K562 (cell line): ENCODE results near the gene PLXNA3. TPM values are rescaled to one million over a fixed set of nuclear protein-coding genes. Genes with fewer than 3 reads are reported as not detected.

Source experiments
- ARID1B ChIP-seq: fragments of 450-650 bp; IDR thresholded peaks from 2 replicates; pipeline ENCODE4 v1.6.1; 2016; ENCODE audit warnings: antibody characterized with exemption, mild to moderate bottlenecking, inconsistent platforms
- ATF1 ChIP-seq, 2 experiments: fragments of 450-650 bp in 1 of 2; IDR thresholded peaks; 2 replicates each; pipeline ENCODE4 v1.6.1; 2016; ENCODE audit warnings: missing compliant biosample characterization in 1 of 2, missing genetic modification characterization in 1 of 2
- ATF7 ChIP-seq: fragments of 450-650 bp; IDR thresholded peaks from 2 replicates; pipeline ENCODE4 v1.7.1; 2014; ENCODE audit warnings: mild to moderate bottlenecking, moderate library complexity
- DPF2 ChIP-seq: fragments of 450-650 bp; IDR thresholded peaks from 2 replicates; pipeline ENCODE4 v1.6.1; 2016
- JUND ChIP-seq, 2 experiments: IDR thresholded peaks; 2 replicates in 1 of 2; 3 replicates in 1 of 2; pipeline ENCODE4 v1.6.1; 2011; ENCODE audit warnings: borderline replicate concordance in 2 of 2, low read depth in 2 of 2, low read length in 2 of 2, improper control_type of control experiment in 1 of 2, missing biosample characterization in 1 of 2, missing genetic modification characterization in 1 of 2, missing genetic modification reagents in 1 of 2
- MEIS2 ChIP-seq: fragments of 450-650 bp; IDR thresholded peaks from 2 replicates; pipeline ENCODE4 v1.6.1; 2014; ENCODE audit warnings: mild to moderate bottlenecking; ENCODE audit not compliant: partially characterized antibody
- MNT ChIP-seq, 2 experiments: fragments of 450-650 bp; conservative IDR thresholded peaks; 2 replicates each; pipeline ENCODE4 v1.6.1; 2017; ENCODE audit warnings: mild to moderate bottlenecking in 2 of 2, moderate library complexity in 2 of 2
- MTA1 ChIP-seq: fragments of 450-650 bp; IDR thresholded peaks from 2 replicates; pipeline ENCODE4 v1.6.1; 2017; ENCODE audit warnings: borderline replicate concordance
- RHOXF2B ChIP-seq: fragments of 250-450 bp; sonication (Bioruptor Pico); conservative IDR thresholded peaks from 2 replicates; pipeline ENCODE4 v1.5.1; 2021
- polyA plus RNA-seq, 8 experiments: library from polyadenylated mRNA; depleted of rRNA in 4 of 8; stranded (reverse) in 5 of 8; unstranded in 3 of 8; fragments of >200 nt; fragmentation: Nextera tagmentation in 2 of 8; fragmentation: Illumina TruSeq in 1 of 8; extraction: Ambion mirVana in 2 of 8; extraction: Trizol in 1 of 8; gene quantifications; 2 replicates each; pipeline versions ENCODE4 v1.2.1 to v1.2.3, GENCODE V29; 2011 to 2014; ENCODE audit warnings: inconsistent platforms in 1 of 8, missing spikeins in 1 of 8
- total RNA-seq, 7 experiments: library from RNA; depleted of rRNA in 6 of 7; stranded (reverse); fragments of >200 nt in 6 of 7; fragmentation: Illumina TruSeq in 2 of 7; extraction: Trizol in 2 of 7; gene quantifications; 2 replicates each; pipeline versions ENCODE4 v1.2.1 to v1.2.3, GENCODE V29; 2011 to 2021; ENCODE audit warnings: low replicate concordance in 1 of 7
- TF ChIP-seq, protein P1 (sequence below), 2 experiments: fragments of 450-650 bp in 1 of 2; sonication (generic) in 1 of 2; formaldehyde crosslinking in 1 of 2; IDR thresholded peaks in 1 of 2; conservative IDR thresholded peaks in 1 of 2; 2 replicates each; pipeline versions ENCODE4 v1.6.1 to v1.8.1; 2016 to 2023; ENCODE audit warnings: mild to moderate bottlenecking in 2 of 2, moderate library complexity in 2 of 2, inconsistent platforms in 1 of 2, missing genetic modification reagents in 1 of 2

The PLXNA3 gene
- total and polyA plus RNA-seq, 9 of the 15 experiments (the other 6 are each of a cell fraction or from before 2014, with no cell fraction given), result 0.32 to 47.8 (median 7.5) TPM

DNA sequence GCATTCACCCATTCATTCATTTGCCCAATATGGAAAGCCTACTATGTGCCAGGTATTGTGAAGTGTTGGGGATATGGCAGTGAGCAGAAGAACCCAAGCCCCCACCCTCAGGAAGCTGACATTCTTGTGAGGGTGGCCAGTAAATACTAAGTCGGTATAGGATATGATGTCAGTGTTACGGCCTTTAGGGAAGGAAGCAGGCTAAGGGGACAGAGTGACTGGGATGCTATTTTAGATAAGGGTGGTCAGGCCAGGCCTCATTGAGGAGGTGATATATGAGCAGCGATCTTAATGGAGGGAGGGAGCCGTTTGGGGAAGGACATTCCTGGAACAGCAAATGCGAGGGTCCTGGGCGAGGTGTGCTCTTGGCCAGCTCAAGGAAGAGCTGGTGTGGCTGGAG is 27.6 kb upstream of the PLXNA3 start (continued):
- TF ChIP-seq ARID1B (peak; percentile 27; the same call in 1 of the 2 replicates), MNT (conservative IDR thresholded peaks at IDR 0.05) (0 out of 4 replicates have a peak, but pooled peaks of 1 of the 2 experiments have one; percentile 18), DPF2 (peak; percentile 60; the same call in 1 of the 2 replicates), RHOXF2B (no peak), MTA1 (0 out of 2 replicates have a peak, but pooled peaks have one; percentile 15), ATF1 (CRISPR knock-in tag; IDR thresholded peaks at IDR 0.05) (no peak), ATF1 (tag; IDR thresholded peaks at IDR 0.05) (0 out of 2 replicates have a peak, but pooled peaks have one; percentile 11), MEIS2 (peak; percentile 68), JUND (IDR thresholded peaks at IDR 0.05; ENCODE audit: borderline replicate concordance, low read depth, low read length) (peak; percentile 7; the same call in 1 of the 2 replicates), JUND (tag; IDR thresholded peaks at IDR 0.05; ENCODE audit: borderline replicate concordance, low read depth, low read length) (no peak), ATF7 (peak; percentile 46; the same call in 1 of the 2 replicates)
- TF ChIP-seq, protein P1, sequence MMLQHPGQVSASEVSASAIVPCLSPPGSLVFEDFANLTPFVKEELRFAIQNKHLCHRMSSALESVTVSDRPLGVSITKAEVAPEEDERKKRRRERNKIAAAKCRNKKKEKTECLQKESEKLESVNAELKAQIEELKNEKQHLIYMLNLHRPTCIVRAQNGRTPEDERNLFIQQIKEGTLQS (IDR thresholded peaks at IDR 0.05), result peak; percentile 33; the same call in 1 of the 2 replicates
- TF ChIP-seq, protein P1 (CRISPR knock-in tag; conservative IDR thresholded peaks at IDR 0.05), result no peak
